Calu3 (cell line): ENCODE measurements around the gene TMEM86B. TPM values are rescaled to one million over a fixed set of nuclear protein-coding genes. Genes with fewer than 3 reads are reported as not detected.

Experiments
- Bru-seq: library from RNA; stranded (reverse); fragments of 400-500 nt; gene quantifications from one replicate; lab custom pipeline; 2021; lab: Mats Ljungman, UMichigan
- BruChase-seq, 2 experiments: library from RNA; stranded (reverse); fragments of 400-500 nt; gene quantifications; one replicate each; lab custom pipeline; 2021; lab: Mats Ljungman, UMichigan
- BruUV-seq: library from RNA; stranded (reverse); fragments of 400-500 nt; replicated peaks from 2 replicates; lab custom pipeline; 2021; lab: Mats Ljungman, UMichigan
- CTCF ChIA-PET: fragments of 300-600 bp; sonication (Branson Sonifier 250); formaldehyde crosslinking; loops from one replicate; lab custom pipeline; 2022; ENCODE audit warnings: antibody characterized with exemption; lab: Charles Lee
- DNase-seq: peaks from one replicate; pipeline ENCODE4 v3.0.0; 2022
- H3K27ac Mint-ChIP-seq: one replicate; pipeline ENCODE4 v1.8.0; 2022; ENCODE audit warnings: mixed read lengths; ENCODE audit not compliant: unreplicated experiment
- H3K27me3 Mint-ChIP-seq: one replicate; pipeline ENCODE4 v1.8.0; 2022; ENCODE audit warnings: mixed read lengths; ENCODE audit not compliant: unreplicated experiment
- H3K36me3 Mint-ChIP-seq: one replicate; pipeline ENCODE4 v1.8.0; 2022; ENCODE audit warnings: mild to moderate bottlenecking, moderate library complexity, mixed read lengths; ENCODE audit not compliant: insufficient read depth, unreplicated experiment
- H3K4me1 Mint-ChIP-seq: one replicate; pipeline ENCODE4 v1.8.0; 2022; ENCODE audit warnings: mild to moderate bottlenecking, low read depth, mixed read lengths; ENCODE audit not compliant: unreplicated experiment
- H3K4me3 Mint-ChIP-seq: one replicate; pipeline ENCODE4 v1.8.0; 2022; ENCODE audit warnings: mild to moderate bottlenecking, low read depth, moderate library complexity, mixed read lengths; ENCODE audit not compliant: unreplicated experiment
- H3K9me3 Mint-ChIP-seq: one replicate; pipeline ENCODE4 v1.8.0; 2022; ENCODE audit warnings: low read depth, mixed read lengths; ENCODE audit not compliant: unreplicated experiment
- CTCF ChIP-seq: fragments of 200-600 bp; IDR thresholded peaks from one replicate; pipeline ENCODE4 v1.8.0; 2022; ENCODE audit warnings: antibody characterized with exemption; ENCODE audit not compliant: unreplicated experiment
- intact Hi-C: fragments of 100-400 bp; cut with micrococcal nuclease; formaldehyde crosslinking; loops from one replicate; pipeline ENCODE4 v1.10.0; 2022; ENCODE audit not compliant: unreplicated experiment
- long read RNA-seq: library from polyadenylated mRNA; stranded (forward); transcript quantifications from one replicate; pipeline ENCODE4 v2.0.0, GENCODE V29; 2022
- total RNA-seq: library from RNA; stranded (reverse); gene quantifications from 2 replicates; pipeline ENCODE4 v1.2.3, GENCODE V29; 2022

TMEM86B gene
- 14.3 and 14.7 TPM in 2 replicates for total RNA-seq
- Bru-seq, nascent RNA = percentile 63 among the genes with signal in this experiment
- percentile 93 among the genes with signal in this experiment for BruChase-seq, experiment 1, labeled RNA remaining after a 6-hour chase
- BruChase-seq, experiment 2, labeled RNA remaining after a 2-hour chase = percentile 85 among the genes with signal in this experiment
- long read RNA-seq, partial matches to known transcripts = 0 of 2 reads
- long read RNA-seq, other reads (novel, unspliced or antisense) = 0 of 2 reads

GRCh38 chr19:55228403-55229031 is at the start of gene TMEM86B:
Gene TMEM86B, minus strand, starts transcription at chr19:55228763. Its CDS starts 22 bp downstream, at chr19:55228741.
- no TSS peak for BruUV-seq
- no peaks in the 10 kb centered on the region for H3K4me1 Mint-ChIP-seq
- H3K4me3 Mint-ChIP-seq = no peak within 1 kb of the TSS
- no peaks in the 10 kb centered on the region for H3K9me3 Mint-ChIP-seq
- no peaks in the 10 kb centered on the region for H3K27me3 Mint-ChIP-seq
- CTCF ChIA-PET = no interaction called here
- DNase-seq = no peak
- peaks cover 58% of the 10 kb centered on the region for H3K36me3 Mint-ChIP-seq
- no peak for TF ChIP-seq CTCF
- H3K27ac Mint-ChIP-seq = no peak within 1 kb of the TSS
- intact Hi-C loops = no loop called here

GRCh38 chr19:55277494-55277893 is 48.9 kb upstream of the TMEM86B start:
- H3K27ac Mint-ChIP-seq = no peak overlapping the region
- no TSS peak for BruUV-seq
- no peak for DNase-seq

GRCh38 chr19:55276720-55277430 is 48.3 kb upstream of the TMEM86B start:
- Mint-ChIP-seq H3K36me3 (peaks cover 65% of the 10 kb centered on the region), H3K9me3 (no peaks in the 10 kb centered on the region), H3K4me3 (no peak overlapping the region), H3K27me3 (peaks cover under 1% of the 10 kb centered on the region), H3K27ac (no peak overlapping the region), H3K4me1 (peaks cover 22% of the 10 kb centered on the region)
- no peak for TF ChIP-seq CTCF
- CTCF ChIA-PET = no interaction called here
- no peak for DNase-seq
- intact Hi-C loops = no loop called here
- no TSS peak for BruUV-seq

More at GRCh38 chr19:55277494-55277893, 48.9 kb upstream of the TMEM86B start:
- no peak for TF ChIP-seq CTCF
- H3K36me3 Mint-ChIP-seq = peaks cover 59% of the 10 kb centered on the region
- intact Hi-C loops = no loop called here
- no peak overlapping the region for H3K4me3 Mint-ChIP-seq
- CTCF ChIA-PET = no interaction called here
- H3K9me3 Mint-ChIP-seq = no peaks in the 10 kb centered on the region
- peaks cover 7% of the 10 kb centered on the region for H3K27me3 Mint-ChIP-seq
- H3K4me1 Mint-ChIP-seq = peaks cover 22% of the 10 kb centered on the region

- H3K27ac Mint-ChIP-seq = no peak overlapping the region
- TF ChIP-seq CTCF = no peak
- peaks cover 16% of the 10 kb centered on the region for H3K4me1 Mint-ChIP-seq
- BruUV-seq = no TSS peak
- no peaks in the 10 kb centered on the region for H3K27me3 Mint-ChIP-seq
- H3K4me3 Mint-ChIP-seq = no peak overlapping the region
- no peak for DNase-seq
- H3K9me3 Mint-ChIP-seq = no peaks in the 10 kb centered on the region
- CTCF ChIA-PET = interaction anchor here (0.6 to 0.7 kb wide), 2 partner anchors 118 to 203 kb away, joined by 3 to 4 read pairs; no protein-coding TSS in a partner anchor
- intact Hi-C loops = no loop called here
- H3K36me3 Mint-ChIP-seq = peaks cover 65% of the 10 kb centered on the region
These were observed 47.5 kb upstream of the TMEM86B start for GRCh38 chr19:55275851-55276719.
